ENCODE measurements around the gene RASGEF1B. TPM values are rescaled to one million over a fixed set of nuclear protein-coding genes. Genes with fewer than 3 reads are reported as not detected.

Gene RASGEF1B
- total RNA-seq, 4 donors from 2014 or later: 4.3 to 15.5 (median 10.2) TPM

- WGBS, 2 donors: 97 to 100% methylated on average over 2 of the region's 2 CpGs
- Histone ChIP-seq H3K4me3 (replicated peaks in 1 of 3) (no peak overlapping the region), H3K27ac (no peak overlapping the region)
Observed at GRCh38 chr4:81498046-81498445, 26.3 kb upstream of the RASGEF1B start.

DNA sequence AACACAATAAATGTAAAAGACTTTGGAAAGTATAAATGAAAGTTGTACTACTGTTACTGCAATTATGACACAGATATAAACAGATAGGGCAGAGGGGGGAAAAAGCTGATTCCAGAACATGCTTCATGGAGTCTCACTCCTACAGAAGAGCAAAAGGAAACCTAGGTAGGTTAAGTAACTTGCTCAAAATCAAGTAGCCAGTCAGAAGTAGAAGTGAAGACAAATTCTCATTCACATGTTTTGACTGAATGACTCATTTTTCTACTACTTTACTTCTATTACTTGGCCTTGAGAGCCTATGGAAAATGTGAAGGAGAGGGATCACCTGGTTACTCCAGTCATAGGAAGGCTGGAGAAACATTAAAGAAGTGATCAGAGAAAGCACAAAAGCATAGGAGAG lies 23.6 kb upstream of the RASGEF1B start:
- Histone ChIP-seq H3K4me1 (peaks cover 11% of the 10 kb centered on the region in 2 donors), H3K27me3 (no peaks in the 10 kb centered on the region)
- TF ChIP-seq POLR2A (IDR thresholded peaks at IDR 0.05): no peak
- TF ChIP-seq, protein P1, sequence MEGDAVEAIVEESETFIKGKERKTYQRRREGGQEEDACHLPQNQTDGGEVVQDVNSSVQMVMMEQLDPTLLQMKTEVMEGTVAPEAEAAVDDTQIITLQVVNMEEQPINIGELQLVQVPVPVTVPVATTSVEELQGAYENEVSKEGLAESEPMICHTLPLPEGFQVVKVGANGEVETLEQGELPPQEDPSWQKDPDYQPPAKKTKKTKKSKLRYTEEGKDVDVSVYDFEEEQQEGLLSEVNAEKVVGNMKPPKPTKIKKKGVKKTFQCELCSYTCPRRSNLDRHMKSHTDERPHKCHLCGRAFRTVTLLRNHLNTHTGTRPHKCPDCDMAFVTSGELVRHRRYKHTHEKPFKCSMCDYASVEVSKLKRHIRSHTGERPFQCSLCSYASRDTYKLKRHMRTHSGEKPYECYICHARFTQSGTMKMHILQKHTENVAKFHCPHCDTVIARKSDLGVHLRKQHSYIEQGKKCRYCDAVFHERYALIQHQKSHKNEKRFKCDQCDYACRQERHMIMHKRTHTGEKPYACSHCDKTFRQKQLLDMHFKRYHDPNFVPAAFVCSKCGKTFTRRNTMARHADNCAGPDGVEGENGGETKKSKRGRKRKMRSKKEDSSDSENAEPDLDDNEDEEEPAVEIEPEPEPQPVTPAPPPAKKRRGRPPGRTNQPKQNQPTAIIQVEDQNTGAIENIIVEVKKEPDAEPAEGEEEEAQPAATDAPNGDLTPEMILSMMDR (IDR thresholded peaks at IDR 0.05): no peak

More at GRCh38 chr4:81498046-81498445, 26.3 kb upstream of the RASGEF1B start:
- Histone ChIP-seq H3K27me3 (no peaks in the 10 kb centered on the region), H3K9me3 (no peaks in the 10 kb centered on the region), H3K36me3 (no peaks in the 10 kb centered on the region), H3K4me1 (peaks cover 5 to 11% of the 10 kb centered on the region in 2 donors)
- no peak for DNase-seq
- intact Hi-C loops (cut with DNase I): no loop called here
- no peak for TF ChIP-seq POLR2A (IDR thresholded peaks at IDR 0.05)
- TF ChIP-seq, protein P1 (IDR thresholded peaks at IDR 0.05): no peak

DNA sequence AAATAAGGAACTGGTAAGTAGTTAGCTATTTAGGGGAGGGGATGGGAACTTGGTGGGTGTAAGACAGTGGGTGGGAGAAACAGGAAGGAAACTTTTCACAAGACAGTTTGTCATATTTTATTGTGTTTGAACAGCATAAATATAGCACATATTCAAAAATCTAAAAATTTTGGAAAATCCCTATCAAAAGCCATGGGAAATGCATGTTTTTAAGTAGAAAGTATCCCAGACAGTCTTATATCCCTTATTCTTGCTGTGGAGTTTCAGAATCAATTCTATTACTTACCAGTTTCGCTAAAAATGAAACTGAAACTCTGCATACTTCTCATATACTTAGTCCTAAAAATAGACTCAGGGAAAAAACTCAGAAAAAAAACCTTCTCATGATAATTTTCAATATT lies 22.3 kb upstream of the RASGEF1B start:
- H3K36me3 ChIP-seq: no peaks in the 10 kb centered on the region
- no peak overlapping the region for H3K27ac ChIP-seq
- no peak overlapping the region for H3K4me3 ChIP-seq (replicated peaks in 1 of 3)
- H3K4me1 ChIP-seq: peaks cover 7 to 11% of the 10 kb centered on the region in 2 donors
- intact Hi-C loops (cut with DNase I): no loop called here
- H3K9me3 ChIP-seq: no peaks in the 10 kb centered on the region
- no peak for DNase-seq
- TF ChIP-seq POLR2A (IDR thresholded peaks at IDR 0.05): no peak
- TF ChIP-seq, protein P1 (IDR thresholded peaks at IDR 0.05): no peak
- H3K27me3 ChIP-seq: no peaks in the 10 kb centered on the region
- WGBS, 2 donors: 34 to 61% methylated on average over 1 of the region's 1 CpG

More for the DNA sequence above, 23.6 kb upstream of the RASGEF1B start:
- no peaks in the 10 kb centered on the region for H3K9me3 ChIP-seq
- H3K27ac ChIP-seq: no peak overlapping the region
- no peak for DNase-seq
- H3K4me3 ChIP-seq (replicated peaks in 1 of 3): no peak overlapping the region
- no peaks in the 10 kb centered on the region for H3K36me3 ChIP-seq
- intact Hi-C loops (cut with DNase I): no loop called here

GRCh38 chr4:81492606-81493230 lies 21.0 kb upstream of the RASGEF1B start:
- TF ChIP-seq, protein P1 (IDR thresholded peaks at IDR 0.05): no peak
- no peak for TF ChIP-seq POLR2A (IDR thresholded peaks at IDR 0.05)
- H3K4me1 ChIP-seq: peaks cover 7 to 11% of the 10 kb centered on the region in 2 donors
- intact Hi-C loops (cut with DNase I): no loop called here
- H3K27ac ChIP-seq: no peak overlapping the region
- no peaks in the 10 kb centered on the region for H3K9me3 ChIP-seq
- WGBS, 2 donors: 87 to 97% methylated on average over 1 of the region's 1 CpG
- H3K27me3 ChIP-seq: no peaks in the 10 kb centered on the region
- H3K4me3 ChIP-seq (replicated peaks in 1 of 3): no peak overlapping the region
- no peak for DNase-seq
- H3K36me3 ChIP-seq: no peaks in the 10 kb centered on the region

DNA sequence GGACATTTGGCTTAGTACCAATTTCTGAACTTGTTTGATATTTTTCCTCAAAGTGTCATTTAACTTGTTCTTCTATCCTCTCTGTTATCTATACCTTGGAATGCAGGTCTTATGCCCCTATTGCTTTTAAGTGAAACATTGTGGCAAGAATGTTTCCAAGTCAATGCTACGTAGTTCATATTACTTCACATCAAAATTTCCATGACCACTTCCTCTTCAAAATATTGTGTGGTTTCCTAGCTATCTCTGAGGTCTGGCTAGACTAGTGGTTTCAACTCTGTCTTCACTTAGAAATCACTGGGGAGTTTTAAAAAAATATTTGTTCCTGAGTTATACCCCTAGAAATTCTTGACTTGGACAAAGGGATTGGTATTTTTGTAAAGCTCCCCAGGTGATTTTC lies 20.2 kb upstream of the RASGEF1B start:
- no peak overlapping the region for H3K27ac ChIP-seq
- no peaks in the 10 kb centered on the region for H3K27me3 ChIP-seq
- peaks cover 7 to 11% of the 10 kb centered on the region in 2 donors for H3K4me1 ChIP-seq
- no peaks in the 10 kb centered on the region for H3K36me3 ChIP-seq
- 66 to 81% methylated on average over 1 of the region's 1 CpG for WGBS, 2 donors
- H3K4me3 ChIP-seq (replicated peaks in 1 of 3): no peak overlapping the region
- intact Hi-C loops (cut with DNase I): no loop called here
- TF ChIP-seq, protein P1 (IDR thresholded peaks at IDR 0.05): no peak
- TF ChIP-seq POLR2A (IDR thresholded peaks at IDR 0.05): no peak
- H3K9me3 ChIP-seq: no peaks in the 10 kb centered on the region
- no peak for DNase-seq

Measured in thyroid gland (tissue), 4 donors.